Trophoblast cell (in vitro differentiated cells and primary cell): Measurements from ENCODE around the gene CCDC197.

Source experiments
- DNase-seq, 2 donors: peaks; one replicate each; pipeline ENCODE4 v3.0.0-alpha.2; 2016
- H2AFZ ChIP-seq: 2 replicates; pipeline ENCODE4 v1.6.1; 2013; ENCODE audit warnings: low read length, moderate library complexity, mild to moderate bottlenecking; ENCODE audit not compliant: insufficient read depth, poor library complexity
- H2AK5ac ChIP-seq: 2 replicates; pipeline ENCODE4 v1.6.1; 2013; ENCODE audit warnings: mild to moderate bottlenecking, low read length
- H2BK120ac ChIP-seq: 2 replicates; pipeline ENCODE4 v1.6.1; 2013; ENCODE audit warnings: low read length, mild to moderate bottlenecking, moderate library complexity; ENCODE audit not compliant: insufficient read depth, poor library complexity
- H2BK12ac ChIP-seq: 2 replicates; pipeline ENCODE4 v1.6.1; 2013; ENCODE audit warnings: mild to moderate bottlenecking, low read length, moderate library complexity
- H2BK5ac ChIP-seq: 2 replicates; pipeline ENCODE4 v1.6.1; 2013; ENCODE audit warnings: low read length, low read depth, moderate library complexity, mild to moderate bottlenecking; ENCODE audit not compliant: poor library complexity
- H3K14ac ChIP-seq: 2 replicates; pipeline ENCODE4 v1.6.1; 2013; ENCODE audit warnings: mild to moderate bottlenecking, low read length
- H3K18ac ChIP-seq: 2 replicates; pipeline ENCODE4 v1.6.1; 2013; ENCODE audit warnings: mild to moderate bottlenecking, low read length
- H3K23ac ChIP-seq: 2 replicates; pipeline ENCODE4 v1.6.1; 2013; ENCODE audit warnings: low read length
- H3K27ac ChIP-seq: 2 replicates; pipeline ENCODE4 v1.5.1; 2013; ENCODE audit warnings: low read depth, mild to moderate bottlenecking, inconsistent platforms, low read length, moderate library complexity
- H3K27me3 ChIP-seq: 2 replicates; pipeline ENCODE4 v1.6.1; 2013; ENCODE audit warnings: inconsistent platforms, mild to moderate bottlenecking, low read length, moderate library complexity; ENCODE audit not compliant: insufficient read depth
- H3K36me3 ChIP-seq, 2 experiments: 1 replicate in 1 of 2; 2 replicates in 1 of 2; pipeline ENCODE4 v1.6.1; 2013; ENCODE audit warnings: low read length in 2 of 2, mild to moderate bottlenecking in 2 of 2, moderate library complexity in 1 of 2; ENCODE audit not compliant: insufficient read depth in 2 of 2, control insufficient read depth in 1 of 2
- H3K4ac ChIP-seq: 2 replicates; pipeline ENCODE4 v1.6.1; 2013; ENCODE audit warnings: low read depth, mild to moderate bottlenecking, low read length, moderate library complexity
- H3K4me1 ChIP-seq, 2 experiments: 1 replicate in 1 of 2; 2 replicates in 1 of 2; pipeline ENCODE4 v1.6.1; 2013; ENCODE audit warnings: low read length in 2 of 2, mild to moderate bottlenecking in 2 of 2, moderate library complexity in 1 of 2; ENCODE audit not compliant: insufficient read depth in 2 of 2, control insufficient read depth in 1 of 2
- H3K4me2 ChIP-seq: 2 replicates; pipeline ENCODE4 v1.6.1; 2013; ENCODE audit warnings: inconsistent platforms, mild to moderate bottlenecking, low read length, moderate library complexity
- H3K4me3 ChIP-seq: 2 replicates; pipeline ENCODE4 v1.5.1; 2013; ENCODE audit warnings: mild to moderate bottlenecking, low read depth, low read length, inconsistent platforms
- H3K79me1 ChIP-seq: one replicate; pipeline ENCODE4 v1.6.1; 2013; ENCODE audit warnings: low read length
- H3K79me2 ChIP-seq: 2 replicates; pipeline ENCODE4 v1.6.1; 2013; ENCODE audit warnings: low read length, mild to moderate bottlenecking; ENCODE audit not compliant: control insufficient read depth, insufficient read depth, poor library complexity
- H3K9ac ChIP-seq: 2 replicates; pipeline ENCODE4 v1.6.1; 2013; ENCODE audit warnings: mild to moderate bottlenecking, low read length
- H3K9me3 ChIP-seq: 2 replicates; pipeline ENCODE4 v1.6.1; 2013; ENCODE audit warnings: low read depth, mild to moderate bottlenecking, control low read depth, inconsistent platforms, low read length; ENCODE audit not compliant: insufficient read depth
- H4K12ac ChIP-seq: 2 replicates; pipeline ENCODE4 v1.6.1; 2013; ENCODE audit warnings: low read depth, mild to moderate bottlenecking, low read length, moderate library complexity
- H4K8ac ChIP-seq: 2 replicates; pipeline ENCODE4 v1.6.1; 2013; ENCODE audit warnings: low read depth, mild to moderate bottlenecking, low read length, moderate library complexity
- H4K91ac ChIP-seq: one replicate; pipeline ENCODE4 v1.6.1; 2013; ENCODE audit warnings: low read depth, mild to moderate bottlenecking, low read length, moderate library complexity
- WGBS: extraction: QIAGEN DNeasy Blood & Tissue Kit; methylation state at CpG from one replicate; pipeline ENCODE4 v1.1.7; 2013; ENCODE audit warnings: missing lambda C conversion rate; ENCODE audit not compliant: insufficient read length, insufficient coverage; ENCODE audit errors: extremely low coverage; 5-methylcytosine and 5-hydroxymethylcytosine counted together

Gene CCDC197

DNA sequence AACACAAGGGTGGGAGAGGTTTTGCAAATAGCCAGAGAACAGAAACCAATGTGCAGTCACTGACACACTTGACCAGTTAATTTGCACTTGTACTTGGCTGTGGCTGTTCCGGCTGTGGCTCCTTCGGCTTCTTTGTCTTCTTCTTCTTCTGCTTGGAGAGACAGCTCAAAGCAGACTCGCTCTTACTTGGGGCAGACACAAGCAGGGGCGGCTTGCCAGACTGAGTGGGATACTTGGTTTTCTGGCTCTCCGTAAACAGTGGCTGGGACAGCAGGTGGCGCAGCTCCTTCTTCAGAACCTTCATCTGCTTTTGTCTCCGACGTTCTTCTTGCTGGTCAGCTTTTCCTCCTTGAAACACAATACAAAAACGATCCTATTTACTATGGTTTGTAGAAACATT, 54.0 kb downstream of the CCDC197 start:
- Histone ChIP-seq H3K27ac (no peak overlapping the region), H3K9ac (no peak overlapping the region), H3K79me1 (no peaks in the 10 kb centered on the region), H3K36me3 (peaks cover 48 to 76% of the 10 kb centered on the region in 2 experiments), H2BK120ac (no peak overlapping the region), H3K4me1 (no peaks in the 10 kb centered on the region), H3K9me3 (no peaks in the 10 kb centered on the region), H4K12ac (no peak overlapping the region), H3K23ac (no peak overlapping the region), H4K8ac (no peak overlapping the region), H3K18ac (no peak overlapping the region), H3K4me3 (no peak overlapping the region), H3K14ac (no peak overlapping the region), H4K91ac (no peak overlapping the region), H2AK5ac (no peak overlapping the region), H3K4ac (no peak overlapping the region), H2BK12ac (no peak overlapping the region), H2AFZ (no peak overlapping the region), H2BK5ac (no peak overlapping the region), H3K27me3 (no peaks in the 10 kb centered on the region), H3K79me2 (no peaks in the 10 kb centered on the region), H3K4me2 (no peak overlapping the region)
- WGBS = no CpG with 5 or more reads among the region's 9 CpGs
- peak in 1 of 2 donors; percentile 22 for DNase-seq

DNA sequence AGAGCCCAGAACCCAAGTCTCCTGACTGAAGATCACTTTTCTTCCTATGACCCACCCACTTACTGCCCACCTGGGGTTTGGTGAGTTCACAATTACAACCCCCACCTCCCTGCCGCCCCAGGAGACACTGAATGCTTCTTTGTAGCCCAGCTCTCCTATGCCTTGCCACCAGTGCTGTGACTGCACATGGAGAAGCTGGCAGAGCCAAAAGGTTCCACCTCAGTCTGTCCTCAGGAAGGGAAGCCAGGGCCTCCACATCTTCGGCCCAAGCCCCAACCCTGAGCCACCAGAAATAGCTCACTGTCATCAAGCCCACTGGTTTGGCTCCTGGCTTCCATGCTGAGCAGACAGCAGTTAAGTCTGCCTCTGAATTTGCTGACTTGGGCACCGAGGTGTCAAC, 54.7 kb downstream of the CCDC197 start:
- Histone ChIP-seq H3K79me1 (no peaks in the 10 kb centered on the region), H2BK120ac (no peak overlapping the region), H3K4me1 (no peaks in the 10 kb centered on the region), H3K18ac (no peak overlapping the region), H3K9me3 (no peaks in the 10 kb centered on the region), H3K36me3 (peaks cover 46 to 78% of the 10 kb centered on the region in 2 experiments), H2AFZ (no peak overlapping the region), H3K27ac (no peak overlapping the region), H2BK5ac (no peak overlapping the region), H3K4me2 (no peak overlapping the region), H2AK5ac (no peak overlapping the region), H2BK12ac (no peak overlapping the region), H3K23ac (no peak overlapping the region), H3K9ac (no peak overlapping the region), H4K12ac (no peak overlapping the region), H3K4me3 (no peak overlapping the region), H3K27me3 (no peaks in the 10 kb centered on the region), H3K79me2 (no peaks in the 10 kb centered on the region), H3K14ac (no peak overlapping the region), H4K91ac (no peak overlapping the region), H4K8ac (no peak overlapping the region), H3K4ac (no peak overlapping the region)
- DNase-seq = no peak
- WGBS = no CpG with 5 or more reads among the region's 3 CpGs

DNA sequence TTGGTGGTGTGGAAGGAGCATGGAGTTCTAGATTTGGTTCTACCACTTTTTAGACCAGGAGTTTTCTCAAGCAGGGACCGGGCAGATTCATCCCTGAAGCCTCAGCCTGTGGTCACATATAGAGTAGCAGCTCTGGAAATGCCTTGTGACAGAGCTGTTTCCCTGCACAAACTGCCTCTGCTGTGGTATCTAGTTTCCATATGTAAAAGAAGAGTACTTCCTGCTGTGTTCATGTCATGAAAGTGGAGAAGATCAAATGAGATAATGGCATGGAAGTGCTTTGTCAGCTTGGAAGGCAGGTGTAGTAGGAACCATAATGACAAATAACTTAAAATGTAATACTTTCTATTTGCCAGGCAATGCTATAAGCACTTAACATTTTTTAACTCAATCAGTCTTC, 55.1 kb downstream of the CCDC197 start:
- no peak overlapping the region for H3K23ac ChIP-seq

DNA sequence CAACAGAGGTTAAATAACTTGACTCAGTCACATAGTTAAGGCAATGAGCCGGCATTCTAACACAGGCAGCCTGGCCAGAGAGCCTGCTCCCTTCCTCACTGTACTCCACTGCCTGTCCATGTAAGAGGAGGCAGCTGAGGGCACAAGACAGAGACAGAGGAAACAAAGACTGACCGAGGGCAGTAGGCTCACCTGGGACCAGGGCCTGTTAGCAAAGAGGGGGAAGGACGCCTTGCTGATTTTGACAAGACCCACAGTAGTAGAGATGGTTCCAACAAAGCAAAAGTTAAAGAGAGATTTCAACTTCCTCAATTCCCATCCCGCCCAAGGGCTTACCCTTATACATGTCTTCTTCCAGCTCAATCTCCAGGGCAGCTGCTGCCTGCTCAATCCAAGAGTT, 55.6 kb downstream of the CCDC197 start:
- Histone ChIP-seq H3K14ac (no peak overlapping the region), H4K91ac (no peak overlapping the region), H4K8ac (no peak overlapping the region), H3K23ac (no peak overlapping the region), H2BK12ac (no peak overlapping the region), H3K9ac (no peak overlapping the region), H3K27me3 (no peaks in the 10 kb centered on the region), H3K4me3 (no peak overlapping the region), H4K12ac (no peak overlapping the region), H3K9me3 (no peaks in the 10 kb centered on the region), H2BK5ac (no peak overlapping the region), H3K79me1 (no peaks in the 10 kb centered on the region), H3K4ac (no peak overlapping the region), H3K79me2 (no peaks in the 10 kb centered on the region), H2AFZ (no peak overlapping the region), H3K27ac (no peak overlapping the region), H3K4me2 (no peak overlapping the region), H3K36me3 (peaks cover 39 to 72% of the 10 kb centered on the region in 2 experiments), H3K18ac (no peak overlapping the region), H2BK120ac (no peak overlapping the region), H2AK5ac (no peak overlapping the region), H3K4me1 (no peaks in the 10 kb centered on the region)
- WGBS = no CpG with 5 or more reads among the region's 4 CpGs
- DNase-seq = no peak

More for the DNA sequence above, 55.1 kb downstream of the CCDC197 start:
- H3K4me3 ChIP-seq = no peak overlapping the region
- H3K27ac ChIP-seq = no peak overlapping the region
- H2BK12ac ChIP-seq = no peak overlapping the region
- H4K12ac ChIP-seq = no peak overlapping the region
- H3K27me3 ChIP-seq = no peaks in the 10 kb centered on the region
- no peak overlapping the region for H4K91ac ChIP-seq
- H4K8ac ChIP-seq = no peak overlapping the region
- no peak overlapping the region for H3K14ac ChIP-seq
- no peak overlapping the region for H3K4ac ChIP-seq
- no peaks in the 10 kb centered on the region for H3K9me3 ChIP-seq
- no peak for DNase-seq
- H3K79me1 ChIP-seq = no peaks in the 10 kb centered on the region
- no peaks in the 10 kb centered on the region for H3K79me2 ChIP-seq
- H2BK5ac ChIP-seq = no peak overlapping the region
- H2AK5ac ChIP-seq = no peak overlapping the region
- peaks cover 42 to 74% of the 10 kb centered on the region in 2 experiments for H3K36me3 ChIP-seq
- no peak overlapping the region for H3K9ac ChIP-seq
- no peaks in the 10 kb centered on the region for H3K4me1 ChIP-seq
- H2BK120ac ChIP-seq = no peak overlapping the region
- no peak overlapping the region for H2AFZ ChIP-seq
- H3K18ac ChIP-seq = no peak overlapping the region
- WGBS = no CpG with 5 or more reads among the region's 1 CpG
- H3K4me2 ChIP-seq = no peak overlapping the region
